H9 (cell line): ENCODE results near the gene NTSR2. TPM values are rescaled to one million over a fixed set of nuclear protein-coding genes. Genes with fewer than 3 reads are reported as not detected.

Experiments
- DNase-seq: peaks from one replicate; pipeline ENCODE4 v3.0.0-alpha.2; 2017
- H2AFZ ChIP-seq: one replicate; pipeline ENCODE4 v1.6.1; 2013; ENCODE audit warnings: mild to moderate bottlenecking, low read length, control low read depth, moderate library complexity
- H2AK5ac ChIP-seq: 2 replicates; pipeline ENCODE4 v1.6.1; 2013; ENCODE audit warnings: low read length, control low read depth, mixed read lengths; ENCODE audit not compliant: insufficient read length
- H2BK120ac ChIP-seq: one replicate; pipeline ENCODE4 v1.6.1; 2013; ENCODE audit warnings: low read depth, mild to moderate bottlenecking, low read length, control low read depth, inconsistent platforms; ENCODE audit not compliant: poor library complexity, severe bottlenecking
- H2BK12ac ChIP-seq: 2 replicates; pipeline ENCODE4 v1.6.1; 2013; ENCODE audit warnings: low read length, control low read depth, mixed read lengths, low read depth; ENCODE audit not compliant: insufficient read length
- H2BK15ac ChIP-seq: 2 replicates; pipeline ENCODE4 v1.6.1; 2013; ENCODE audit warnings: low read depth, low read length, control low read depth
- H2BK20ac ChIP-seq: one replicate; pipeline ENCODE4 v1.6.1; 2013; ENCODE audit warnings: low read depth, mild to moderate bottlenecking, low read length, control low read depth, inconsistent platforms; ENCODE audit not compliant: poor library complexity, severe bottlenecking
- H2BK5ac ChIP-seq: 2 replicates; pipeline ENCODE4 v1.6.1; 2013; ENCODE audit warnings: low read length, control low read depth, mixed read lengths; ENCODE audit not compliant: insufficient read length
- H3K14ac ChIP-seq: 2 replicates; pipeline ENCODE4 v1.6.1; 2013; ENCODE audit warnings: low read length, control low read depth; ENCODE audit not compliant: insufficient read depth
- H3K18ac ChIP-seq: 2 replicates; pipeline ENCODE4 v1.6.1; 2013; ENCODE audit warnings: low read depth, mild to moderate bottlenecking, mixed read lengths, low read length, control low read depth; ENCODE audit not compliant: insufficient read length
- H3K23ac ChIP-seq: 2 replicates; pipeline ENCODE4 v1.6.1; 2013; ENCODE audit warnings: low read length, control low read depth, mixed read lengths, low read depth; ENCODE audit not compliant: insufficient read length
- H3K23me2 ChIP-seq: 2 replicates; pipeline ENCODE4 v1.6.1; 2013; ENCODE audit warnings: low read depth, mild to moderate bottlenecking, mixed read lengths, low read length, control low read depth; ENCODE audit not compliant: insufficient read length, poor library complexity, severe bottlenecking
- H3K27ac ChIP-seq: 2 replicates; pipeline ENCODE4 v1.5.1; 2013; ENCODE audit warnings: low read length, control low read depth, mixed read lengths, low read depth; ENCODE audit not compliant: insufficient read length
- H3K27me3 ChIP-seq: 2 replicates; pipeline ENCODE4 v1.6.1; 2013; ENCODE audit warnings: low read length, control low read depth, inconsistent platforms; ENCODE audit not compliant: insufficient read depth
- H3K4ac ChIP-seq: 2 replicates; pipeline ENCODE4 v1.6.1; 2013; ENCODE audit warnings: low read depth, mild to moderate bottlenecking, control low read depth, inconsistent platforms, low read length, moderate library complexity
- H3K4me1 ChIP-seq: 2 replicates; pipeline ENCODE4 v1.6.1; 2013; ENCODE audit warnings: low read length, control low read depth, inconsistent platforms; ENCODE audit not compliant: insufficient read depth
- H3K4me2 ChIP-seq: 2 replicates; pipeline ENCODE4 v1.6.1; 2013; ENCODE audit warnings: low read length, control low read depth, mixed read lengths; ENCODE audit not compliant: insufficient read length, insufficient read depth
- H3K56ac ChIP-seq: 2 replicates; pipeline ENCODE4 v1.6.1; 2013; ENCODE audit warnings: low read depth, mild to moderate bottlenecking, mixed read lengths, low read length, control low read depth; ENCODE audit not compliant: insufficient read length
- H3K79me1 ChIP-seq: 2 replicates; pipeline ENCODE4 v1.6.1; 2013; ENCODE audit warnings: low read depth, mild to moderate bottlenecking, moderate library complexity, low read length, control low read depth, inconsistent platforms; ENCODE audit not compliant: insufficient read depth, poor library complexity, severe bottlenecking
- H3K79me2 ChIP-seq: 2 replicates; pipeline ENCODE4 v1.6.1; 2013; ENCODE audit warnings: low read length, control low read depth, inconsistent platforms; ENCODE audit not compliant: insufficient read depth
- H3K9ac ChIP-seq: 2 replicates; pipeline ENCODE4 v1.6.1; 2013; ENCODE audit warnings: low read length, control low read depth, mixed read lengths; ENCODE audit not compliant: insufficient read length; ENCODE audit errors: extremely low read depth
- H3K9me3 ChIP-seq: one replicate; pipeline ENCODE4 v1.6.1; 2013; ENCODE audit warnings: low read depth, low read length, inconsistent platforms; ENCODE audit not compliant: control insufficient read depth
- H3T11ph ChIP-seq: one replicate; pipeline ENCODE4 v1.6.1; 2013; ENCODE audit warnings: mild to moderate bottlenecking, low read length, control low read depth, inconsistent platforms
- H4K20me1 ChIP-seq: one replicate; pipeline ENCODE4 v1.6.1; 2013; ENCODE audit not compliant: control insufficient read depth, insufficient read length, insufficient read depth
- H4K5ac ChIP-seq: 2 replicates; pipeline ENCODE4 v1.6.1; 2013; ENCODE audit warnings: low read depth, mild to moderate bottlenecking, mixed read lengths, low read length, control low read depth; ENCODE audit not compliant: insufficient read length
- H4K8ac ChIP-seq: replicated peaks from 2 replicates; pipeline ENCODE4 v1.6.1; 2013; ENCODE audit warnings: low read length, control low read depth, mixed read lengths, low read depth; ENCODE audit not compliant: insufficient read length
- H4K91ac ChIP-seq: 2 replicates; pipeline ENCODE4 v1.6.1; 2013; ENCODE audit warnings: low read depth, mild to moderate bottlenecking, moderate library complexity, mixed read lengths, low read length, control low read depth; ENCODE audit not compliant: insufficient read length
- H3K27ac Mint-ChIP-seq, 3 experiments: 2 replicates in 2 of 3; 3 replicates in 1 of 3; pipeline ENCODE4 v1.8.0; 2020 to 2021; ENCODE audit warnings: mixed read lengths in 3 of 3, mild to moderate bottlenecking in 1 of 3, moderate library complexity in 1 of 3
- H3K27me3 Mint-ChIP-seq: 2 replicates; pipeline ENCODE4 v1.8.0; 2021; ENCODE audit warnings: low read depth, mild to moderate bottlenecking, moderate library complexity, mixed read lengths
- H3K36me3 Mint-ChIP-seq, 3 experiments: 2 replicates in 2 of 3; 3 replicates in 1 of 3; pipeline ENCODE4 v1.8.0; 2020 to 2021; ENCODE audit warnings: low read depth in 3 of 3, mixed read lengths in 3 of 3; ENCODE audit not compliant: insufficient read depth in 1 of 3
- H3K4me1 Mint-ChIP-seq, 2 experiments: 2 replicates each; pipeline ENCODE4 v1.8.0; 2020; ENCODE audit warnings: mixed read lengths in 2 of 2
- H3K4me3 Mint-ChIP-seq, 2 experiments: 2 replicates in 1 of 2; 3 replicates in 1 of 2; pipeline ENCODE4 v1.8.0; 2020 to 2021; ENCODE audit warnings: mild to moderate bottlenecking in 2 of 2, mixed read lengths in 2 of 2, moderate library complexity in 1 of 2
- H3K9me3 Mint-ChIP-seq, 2 experiments: 2 replicates in 1 of 2; 3 replicates in 1 of 2; pipeline ENCODE4 v1.8.0; 2020; ENCODE audit warnings: mild to moderate bottlenecking in 2 of 2, mixed read lengths in 2 of 2, moderate library complexity in 1 of 2
- WGBS: extraction: QIAGEN DNeasy Blood & Tissue Kit; methylation state at CpG from one replicate; pipeline ENCODE4 v1.1.7; 2013; ENCODE audit warnings: missing lambda C conversion rate, low lambda C conversion rate, mixed read lengths; ENCODE audit not compliant: insufficient read length; ENCODE audit errors: extremely low coverage; 5-methylcytosine and 5-hydroxymethylcytosine counted together
- total RNA-seq: library from RNA; stranded (reverse); gene quantifications from 2 replicates; pipeline ENCODE4 v1.2.1, GENCODE V29; 2021
- TF ChIP-seq, protein P1 (sequence below): fragments of 200-600 bp; sonication (generic); conservative IDR thresholded peaks from 3 replicates; pipeline ENCODE4 v1.8.0; 2021; ENCODE audit warnings: antibody characterized with exemption, mild to moderate bottlenecking

Gene NTSR2
- total RNA-seq, 1 experiment from 2014 or later = not detected

DNA sequence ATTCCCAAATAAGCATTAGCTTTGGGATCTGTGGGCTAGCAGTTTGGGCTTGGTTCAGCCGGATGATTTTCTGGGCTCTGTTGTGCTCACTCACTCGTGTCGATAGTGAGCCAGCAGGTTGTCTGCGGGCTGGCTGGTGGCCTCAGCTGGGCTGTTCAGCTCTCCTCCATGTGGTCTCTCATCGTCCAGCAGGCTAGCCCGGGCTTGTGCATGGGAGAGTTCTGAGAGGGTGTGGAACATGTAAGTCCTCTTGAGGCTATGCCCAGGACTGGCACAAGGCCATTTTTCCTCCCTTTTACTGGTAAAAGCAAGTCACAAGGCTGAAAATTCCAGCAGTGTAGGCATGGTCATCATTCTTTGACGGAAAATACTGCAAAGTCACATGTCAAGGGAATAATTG, 38.5 kb downstream of the NTSR2 start:
- Histone ChIP-seq H3K4me2 (no peak overlapping the region), H3K56ac (no peak overlapping the region)
- H3K36me3 Mint-ChIP-seq = peaks cover 34 to 45% (median 42%) of the 10 kb centered on the region in 3 experiments

More for the DNA sequence above, 38.5 kb downstream of the NTSR2 start:
- no peak overlapping the region for H2AK5ac ChIP-seq
- no peaks in the 10 kb centered on the region for H4K20me1 ChIP-seq
- no peaks in the 10 kb centered on the region for H3K4me1 ChIP-seq
- no peaks in the 10 kb centered on the region for H3K79me2 ChIP-seq
- no peaks in the 10 kb centered on the region for H3K27me3 ChIP-seq
- whole genome bisulfite sequencing = no CpG with 5 or more reads among the region's 7 CpGs
- Mint-ChIP-seq H3K27ac (peak overlapping the region in 1 of 3 experiments; percentile 79; a peak in 1 of 7 replicates), H3K4me1 (peaks cover 0 to 3% of the 10 kb centered on the region in 2 experiments; a peak in 1 of 4 replicates), H3K27me3 (no peaks in the 10 kb centered on the region; the same call in 1 of the 2 replicates), H3K4me3 (no peak overlapping the region), H3K9me3 (peaks cover 0 to 4% of the 10 kb centered on the region in 2 experiments; a peak in 1 of 5 replicates)
- H4K91ac ChIP-seq = no peak overlapping the region
- no peaks in the 10 kb centered on the region for H3K9me3 ChIP-seq
- DNase-seq = no peak
- H3K18ac ChIP-seq = no peak overlapping the region
- no peaks in the 10 kb centered on the region for H3K23me2 ChIP-seq
- H3T11ph ChIP-seq = no peak overlapping the region
- no peak overlapping the region for H2BK20ac ChIP-seq
- H3K27ac ChIP-seq = no peak overlapping the region
- no peak overlapping the region for H2AFZ ChIP-seq
- TF ChIP-seq, protein P1, sequence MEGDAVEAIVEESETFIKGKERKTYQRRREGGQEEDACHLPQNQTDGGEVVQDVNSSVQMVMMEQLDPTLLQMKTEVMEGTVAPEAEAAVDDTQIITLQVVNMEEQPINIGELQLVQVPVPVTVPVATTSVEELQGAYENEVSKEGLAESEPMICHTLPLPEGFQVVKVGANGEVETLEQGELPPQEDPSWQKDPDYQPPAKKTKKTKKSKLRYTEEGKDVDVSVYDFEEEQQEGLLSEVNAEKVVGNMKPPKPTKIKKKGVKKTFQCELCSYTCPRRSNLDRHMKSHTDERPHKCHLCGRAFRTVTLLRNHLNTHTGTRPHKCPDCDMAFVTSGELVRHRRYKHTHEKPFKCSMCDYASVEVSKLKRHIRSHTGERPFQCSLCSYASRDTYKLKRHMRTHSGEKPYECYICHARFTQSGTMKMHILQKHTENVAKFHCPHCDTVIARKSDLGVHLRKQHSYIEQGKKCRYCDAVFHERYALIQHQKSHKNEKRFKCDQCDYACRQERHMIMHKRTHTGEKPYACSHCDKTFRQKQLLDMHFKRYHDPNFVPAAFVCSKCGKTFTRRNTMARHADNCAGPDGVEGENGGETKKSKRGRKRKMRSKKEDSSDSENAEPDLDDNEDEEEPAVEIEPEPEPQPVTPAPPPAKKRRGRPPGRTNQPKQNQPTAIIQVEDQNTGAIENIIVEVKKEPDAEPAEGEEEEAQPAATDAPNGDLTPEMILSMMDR = no peak
- H2BK12ac ChIP-seq = no peak overlapping the region
- no peak overlapping the region for H4K8ac ChIP-seq
- no peak overlapping the region for H3K9ac ChIP-seq
- H2BK5ac ChIP-seq = no peak overlapping the region
- no peak overlapping the region for H2BK120ac ChIP-seq
- H4K5ac ChIP-seq = no peak overlapping the region
- H3K14ac ChIP-seq = no peak overlapping the region
- no peak overlapping the region for H3K23ac ChIP-seq
- H3K79me1 ChIP-seq = no peaks in the 10 kb centered on the region
- H2BK15ac ChIP-seq = no peak overlapping the region
- no peak overlapping the region for H3K4ac ChIP-seq
